ENCODE data around the gene BSG.

BSG gene

GRCh38 chr19:620166-620862, 47.9 kb downstream of the BSG start:
- TF ChIP-seq GATA2 (IDR thresholded peaks at IDR 0.05; ENCODE audit: low read depth, low read length) (no peak), GATA3 (IDR thresholded peaks at IDR 0.05; ENCODE audit: low read depth, low read length) (no peak)

- TF ChIP-seq GATA2 (IDR thresholded peaks at IDR 0.05; ENCODE audit: low read depth, low read length) (no peak), GATA3 (IDR thresholded peaks at IDR 0.05; ENCODE audit: low read depth, low read length) (no peak)
Observed at GRCh38 chr19:621819-622218, 49.4 kb downstream of the BSG start.

- no peak for TF ChIP-seq GATA3 (IDR thresholded peaks at IDR 0.05; ENCODE audit: low read depth, low read length)
- TF ChIP-seq GATA2 (IDR thresholded peaks at IDR 0.05; ENCODE audit: low read depth, low read length) = no peak
Observed at GRCh38 chr19:622666-623065, 50.3 kb downstream of the BSG start.

- TF ChIP-seq GATA2 (IDR thresholded peaks at IDR 0.05; ENCODE audit: low read depth, low read length) = no peak
- TF ChIP-seq GATA3 (IDR thresholded peaks at IDR 0.05; ENCODE audit: low read depth, low read length) = no peak
Observed at GRCh38 chr19:623175-623916, 51.0 kb downstream of the BSG start.

- TF ChIP-seq GATA2 (IDR thresholded peaks at IDR 0.05; ENCODE audit: low read depth, low read length) (no peak), GATA3 (IDR thresholded peaks at IDR 0.05; ENCODE audit: low read depth, low read length) (no peak)
Observed at GRCh38 chr19:623974-624373, 51.6 kb downstream of the BSG start.

GRCh38 chr19:624433-625109, 52.2 kb downstream of the BSG start:
- TF ChIP-seq GATA2 (IDR thresholded peaks at IDR 0.05; ENCODE audit: low read depth, low read length) = no peak
- TF ChIP-seq GATA3 (IDR thresholded peaks at IDR 0.05; ENCODE audit: low read depth, low read length) = no peak

GRCh38 chr19:625257-625656, 52.9 kb downstream of the BSG start:
- TF ChIP-seq GATA2 (IDR thresholded peaks at IDR 0.05; ENCODE audit: low read depth, low read length) (no peak), GATA3 (IDR thresholded peaks at IDR 0.05; ENCODE audit: low read depth, low read length) (no peak)

GRCh38 chr19:628168-628567, 55.8 kb downstream of the BSG start:
- TF ChIP-seq GATA3 (IDR thresholded peaks at IDR 0.05; ENCODE audit: low read depth, low read length) (no peak), GATA2 (IDR thresholded peaks at IDR 0.05; ENCODE audit: low read depth, low read length) (no peak)

- TF ChIP-seq GATA2 (IDR thresholded peaks at IDR 0.05; ENCODE audit: low read depth, low read length) (peak; percentile 32; the same call in 1 of the 2 replicates), GATA3 (IDR thresholded peaks at IDR 0.05; ENCODE audit: low read depth, low read length) (no peak)
Observed at GRCh38 chr19:629961-630714, 57.7 kb downstream of the BSG start.

GRCh38 chr19:632579-633067, 60.2 kb downstream of the BSG start:
- no peak for TF ChIP-seq GATA2 (IDR thresholded peaks at IDR 0.05; ENCODE audit: low read depth, low read length)
- no peak for TF ChIP-seq GATA3 (IDR thresholded peaks at IDR 0.05; ENCODE audit: low read depth, low read length)

Measured in SH-SY5Y (cell line).